Kidney (tissue), 14 donors: ENCODE measurements around the gene PRSS50. TPM values are rescaled to one million over a fixed set of nuclear protein-coding genes. Genes with fewer than 3 reads are reported as not detected.
A peak's percentile ranks its signal among the peaks of the same experiment; 100 is the strongest.
"Not testable (repeated sequence)": the region's sequence is repeated elsewhere in the genome, so short reads cannot be mapped to it uniquely, and the experiment has no call there.

Experiments
- DNase-seq, 5 donors: peaks; one replicate each; pipeline ENCODE4 v3.0.0-alpha.2; 2013 to 2020
- FAIRE-seq: peaks from 2 replicates; lab custom pipeline; 2012; peaks lifted over from hg19 to GRCh38; lab: Jason Lieb, UNC
- H3K27ac ChIP-seq, 2 donors: one replicate each; pipeline ENCODE4 v1.7.0; 2013; ENCODE audit warnings: low read depth in 2 of 2, low read length in 2 of 2, inconsistent platforms in 1 of 2
- H3K27me3 ChIP-seq: one replicate; pipeline ENCODE4 v1.7.1; 2013; ENCODE audit warnings: low read length, inconsistent platforms; ENCODE audit not compliant: control insufficient read depth, insufficient read depth
- H3K36me3 ChIP-seq, 3 donors: one replicate each; pipeline versions ENCODE4 v1.7.0 to v1.7.1; 2013; ENCODE audit warnings: low read length in 3 of 3, control low read depth in 1 of 3, inconsistent platforms in 1 of 3; ENCODE audit not compliant: insufficient read depth in 3 of 3, control insufficient read depth in 2 of 3
- H3K4me1 ChIP-seq, 3 donors: one replicate each; pipeline versions ENCODE4 v1.7.0 to v1.7.1; 2013; ENCODE audit warnings: low read length in 3 of 3, inconsistent platforms in 1 of 3, low read depth in 1 of 3; ENCODE audit not compliant: control insufficient read depth in 2 of 3, insufficient read depth in 2 of 3
- H3K4me3 ChIP-seq, 3 donors: one replicate each; pipeline versions ENCODE4 v1.7.0 to v1.8.1; 2013; ENCODE audit warnings: low read length in 3 of 3, control low read depth in 1 of 3, inconsistent platforms in 1 of 3
- H3K9ac ChIP-seq, 3 donors: one replicate each; pipeline versions ENCODE4 v1.7.0 to v1.7.1; 2013; ENCODE audit warnings: low read length in 3 of 3, control low read depth in 1 of 3, inconsistent platforms in 1 of 3
- H3K9me3 ChIP-seq, 3 donors: one replicate each; pipeline versions ENCODE4 v1.7.0 to v1.7.1; 2013; ENCODE audit warnings: low read length in 3 of 3, control low read depth in 1 of 3, inconsistent platforms in 1 of 3; ENCODE audit not compliant: control insufficient read depth in 2 of 3, insufficient read depth in 1 of 3
- intact Hi-C: fragments of 100-400 bp; cut with DNase I; formaldehyde crosslinking; loops from one replicate; pipeline ENCODE4 v1.11.1; 2022
- polyA plus RNA-seq: library from polyadenylated mRNA; stranded (reverse); fragments of 350-450 nt; fragmentation: Illumina TruSeq; extraction: RNeasy Lipid Tissue Mini Kit (QIAGEN cat#74804); gene quantifications from one replicate; pipeline ENCODE4 v1.2.3, GENCODE V29; 2014; ENCODE audit warnings: low read depth, low replicate concordance; ENCODE audit not compliant: insufficient read depth
- total RNA-seq: library from RNA; stranded (reverse); fragmentation: NEBNext Ultra II Directional; extraction: Animal tissue kit (Norgen Biotek cat#: 25700); gene quantifications from one replicate; pipeline ENCODE4 v1.2.1, GENCODE V29; 2021
- TF ChIP-seq, protein P1 (sequence below): IDR thresholded peaks from 3 replicates; pipeline ENCODE4 v1.5.1; 2012; ENCODE audit warnings: mild to moderate bottlenecking, moderate library complexity, borderline replicate concordance; ENCODE audit not compliant: insufficient read depth; ENCODE audit errors: extremely low read depth
- donor health status: control.
- donor health status: control.
- donor health status: control.
- donor health status: control.
- donor health status: control.
- donor health status: DM: yes; HTN: yes; CAD: no.
- donor health status: Normal renal cell carcinoma (clear cell type).

PRSS50 gene
- total and polyA plus RNA-seq, 2 donors from 2014 or later: 0.19 to 0.35 TPM

DNA sequence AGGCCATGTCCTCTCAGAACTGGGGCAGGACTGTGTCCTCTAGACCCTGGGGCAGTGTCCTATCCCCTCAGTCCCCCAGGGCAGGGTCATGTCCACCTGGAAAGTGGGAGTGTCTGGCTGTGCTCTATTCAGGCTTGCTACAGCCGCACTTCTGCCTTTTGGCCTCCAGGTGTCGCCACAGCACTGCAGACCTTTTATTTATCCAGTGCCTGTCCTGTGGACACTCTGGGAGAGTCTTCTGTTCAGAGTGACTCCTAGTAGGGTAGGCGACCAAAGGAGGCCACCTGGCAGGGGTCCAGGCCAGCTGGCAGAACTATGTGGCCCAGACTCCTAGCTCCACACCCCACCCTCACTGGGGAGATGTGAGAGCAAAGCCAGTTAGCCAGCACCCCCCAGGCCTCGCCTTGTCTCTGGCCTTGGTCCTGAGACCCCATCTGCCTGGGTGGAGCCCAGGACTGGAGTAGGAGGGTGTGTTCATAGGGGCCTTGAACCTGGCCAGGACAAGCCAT, 12.6 kb downstream of the PRSS50 start:
- TF ChIP-seq, protein P1, sequence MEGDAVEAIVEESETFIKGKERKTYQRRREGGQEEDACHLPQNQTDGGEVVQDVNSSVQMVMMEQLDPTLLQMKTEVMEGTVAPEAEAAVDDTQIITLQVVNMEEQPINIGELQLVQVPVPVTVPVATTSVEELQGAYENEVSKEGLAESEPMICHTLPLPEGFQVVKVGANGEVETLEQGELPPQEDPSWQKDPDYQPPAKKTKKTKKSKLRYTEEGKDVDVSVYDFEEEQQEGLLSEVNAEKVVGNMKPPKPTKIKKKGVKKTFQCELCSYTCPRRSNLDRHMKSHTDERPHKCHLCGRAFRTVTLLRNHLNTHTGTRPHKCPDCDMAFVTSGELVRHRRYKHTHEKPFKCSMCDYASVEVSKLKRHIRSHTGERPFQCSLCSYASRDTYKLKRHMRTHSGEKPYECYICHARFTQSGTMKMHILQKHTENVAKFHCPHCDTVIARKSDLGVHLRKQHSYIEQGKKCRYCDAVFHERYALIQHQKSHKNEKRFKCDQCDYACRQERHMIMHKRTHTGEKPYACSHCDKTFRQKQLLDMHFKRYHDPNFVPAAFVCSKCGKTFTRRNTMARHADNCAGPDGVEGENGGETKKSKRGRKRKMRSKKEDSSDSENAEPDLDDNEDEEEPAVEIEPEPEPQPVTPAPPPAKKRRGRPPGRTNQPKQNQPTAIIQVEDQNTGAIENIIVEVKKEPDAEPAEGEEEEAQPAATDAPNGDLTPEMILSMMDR: peak; percentile 98
- no peaks in the 10 kb centered on the region for H3K9me3 ChIP-seq
- peaks cover 0 to 10% (median 8%) of the 10 kb centered on the region in 3 donors for H3K4me1 ChIP-seq
- no peak overlapping the region for H3K27ac ChIP-seq
- FAIRE-seq (no peak), DNase-seq (peak; percentile 80 to 87 (median 82))
- no peaks in the 10 kb centered on the region for H3K36me3 ChIP-seq
- H3K4me3 ChIP-seq: no peak overlapping the region
- no peaks in the 10 kb centered on the region for H3K27me3 ChIP-seq
- intact Hi-C loops: loop anchor here (5.0 kb wide), 1 partner anchor 207 kb away; no protein-coding TSS in a partner anchor
- H3K9ac ChIP-seq: no peak overlapping the region

DNA sequence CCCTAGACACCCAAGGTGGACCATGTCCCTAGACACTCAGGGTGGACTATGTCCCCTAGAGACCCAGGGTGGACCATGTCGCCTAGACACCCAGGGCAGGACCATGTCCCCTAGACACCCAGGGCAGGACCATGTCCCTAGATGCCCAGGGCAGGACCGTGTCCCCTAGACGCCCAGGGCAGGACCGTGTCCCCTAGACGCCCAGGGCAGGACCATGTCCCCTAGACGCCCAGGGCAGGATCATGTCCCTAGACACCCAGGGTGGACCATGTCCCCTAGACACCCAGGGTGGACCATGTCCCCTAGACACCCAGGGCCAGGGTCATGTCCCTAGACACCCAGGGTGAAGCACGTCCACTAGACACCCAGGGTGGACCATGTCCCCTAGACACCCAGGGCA, 13.3 kb downstream of the PRSS50 start:
- FAIRE-seq, H3K9ac ChIP-seq, H3K4me3 ChIP-seq, H3K36me3 ChIP-seq, H3K9me3 ChIP-seq, H3K27me3 ChIP-seq, H3K27ac ChIP-seq, intact Hi-C loops: not testable (repeated sequence)
- peak in 1 of 5 donors; percentile 65 for DNase-seq
- peaks cover 0 to 15% (median 13%) of the 10 kb centered on the region in 3 donors for H3K4me1 ChIP-seq

DNA sequence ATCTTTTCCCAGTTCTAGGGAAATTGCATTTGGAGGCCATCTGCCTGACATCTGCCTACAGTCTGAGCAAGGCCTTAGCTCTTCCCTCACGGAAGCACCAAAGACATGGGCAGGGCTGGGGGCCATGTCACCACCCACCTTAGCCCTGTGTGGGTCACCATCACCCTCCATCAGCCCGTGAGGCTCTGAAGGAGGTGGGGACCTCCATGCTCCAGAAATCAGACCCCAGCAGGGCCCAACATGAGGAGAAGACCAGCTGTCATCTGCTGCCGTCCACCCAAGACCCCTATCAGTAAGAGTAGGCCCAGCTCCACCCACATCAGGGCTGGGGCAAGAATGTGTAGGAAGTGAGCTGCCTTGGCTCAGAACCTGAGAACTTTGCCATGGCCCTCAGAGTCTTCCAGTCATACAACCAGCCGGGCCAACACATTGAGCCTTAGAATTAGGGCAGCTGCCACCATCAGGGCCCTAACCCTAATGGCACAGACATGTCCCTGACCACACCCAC, 14.6 kb downstream of the PRSS50 start:
- Histone ChIP-seq H3K27ac (no peak overlapping the region), H3K4me1 (peaks cover 0 to 15% (median 13%) of the 10 kb centered on the region in 3 donors), H3K9ac (no peak overlapping the region), H3K9me3 (no peaks in the 10 kb centered on the region), H3K36me3 (no peaks in the 10 kb centered on the region), H3K27me3 (no peaks in the 10 kb centered on the region), H3K4me3 (no peak overlapping the region)
- DNase-seq: peak in 1 of 5 donors; percentile 43
- TF ChIP-seq, protein P1: no peak
- intact Hi-C loops: no loop called here
- no peak for FAIRE-seq

DNA sequence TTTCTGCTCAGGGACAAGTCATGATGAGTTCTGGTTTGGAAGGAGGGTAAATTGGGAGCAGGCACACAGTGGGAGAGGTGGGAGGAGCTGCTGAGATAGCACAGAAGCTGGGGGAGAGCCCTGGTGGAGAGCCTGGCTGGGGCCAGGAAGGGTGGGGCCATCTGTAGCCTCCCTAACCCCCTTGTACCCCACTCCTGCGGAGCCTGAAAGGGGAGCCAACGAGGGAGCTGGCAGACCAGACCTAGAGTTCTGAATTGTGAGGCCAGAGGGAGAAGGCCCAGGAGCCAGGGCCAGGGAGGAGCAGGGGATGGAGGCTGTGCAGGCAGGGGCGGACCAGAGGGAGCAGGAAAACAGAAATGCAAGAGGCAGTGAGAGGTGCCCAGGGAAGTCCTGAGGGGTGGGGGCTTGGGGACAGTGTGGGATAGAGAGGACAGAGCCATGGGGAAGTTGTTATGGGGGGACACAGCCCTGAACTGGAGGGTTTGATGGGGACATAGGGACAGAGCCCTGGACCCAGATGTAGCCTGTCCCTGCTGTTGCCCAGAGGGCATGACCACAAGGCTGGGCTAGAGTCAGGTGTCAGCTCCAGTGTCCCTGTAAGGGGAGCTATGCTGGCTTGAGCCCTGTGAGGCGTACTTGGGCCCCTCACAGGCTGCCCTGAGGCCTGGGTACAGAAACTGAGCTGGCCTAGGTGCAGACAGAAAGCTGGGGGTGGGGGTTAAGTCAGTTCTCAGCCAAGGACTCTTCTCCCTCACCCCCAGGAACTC, 15.2 kb downstream of the PRSS50 start:
- peak in 1 of 5 donors; percentile 39 for DNase-seq
- H3K9me3 ChIP-seq: no peaks in the 10 kb centered on the region
- FAIRE-seq: no peak
- peaks cover 0 to 15% (median 13%) of the 10 kb centered on the region in 3 donors for H3K4me1 ChIP-seq
- TF ChIP-seq, protein P1: no peak
- intact Hi-C loops: no loop called here
- H3K36me3 ChIP-seq: no peaks in the 10 kb centered on the region
- no peak overlapping the region for H3K4me3 ChIP-seq
- H3K27ac ChIP-seq: no peak overlapping the region
- H3K27me3 ChIP-seq: no peaks in the 10 kb centered on the region
- no peak overlapping the region for H3K9ac ChIP-seq
